ENCODE data around the gene TIGD2.
"Not testable (repeated sequence)": the region's sequence is repeated elsewhere in the genome, so short reads cannot be mapped to it uniquely, and the experiment has no call there.

TIGD2 gene

GRCh38 chr4:89119836-89120235 lies 8.5 kb downstream of the TIGD2 start:
- DNase-seq (ENCODE audit: low spot score), result no peak

DNA sequence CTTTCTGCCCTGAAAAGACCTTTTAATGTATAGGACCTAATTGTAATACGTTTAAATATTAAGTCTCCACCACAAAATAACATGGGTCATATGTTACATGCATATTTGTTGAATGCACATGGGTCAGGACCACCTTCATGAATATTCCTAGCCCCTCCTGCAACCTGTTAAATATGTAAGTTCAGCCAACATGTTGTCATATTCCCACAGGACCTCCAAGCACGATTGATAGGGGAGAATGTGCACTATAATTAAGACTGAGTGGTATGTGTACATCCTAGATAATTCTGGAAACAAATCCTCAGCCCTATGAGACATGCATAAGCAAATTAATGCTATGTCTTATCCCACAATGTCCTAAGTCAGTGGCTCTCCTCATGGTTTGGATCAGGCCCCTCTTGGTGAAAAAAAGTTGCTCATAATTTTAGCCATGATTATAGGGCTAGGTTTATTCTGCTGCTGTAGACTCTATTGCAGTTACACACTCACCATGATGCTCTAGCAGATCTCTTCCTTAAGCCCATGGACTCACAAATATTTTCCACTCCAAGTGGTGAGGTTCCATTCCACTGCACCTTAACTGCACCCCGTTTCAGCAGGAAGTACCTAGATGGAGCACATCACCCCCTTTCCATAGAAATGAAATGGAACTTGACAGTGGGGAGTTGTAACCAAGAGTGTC lies 10.2 kb downstream of the TIGD2 start:
- DNase-seq (ENCODE audit: low spot score), result no peak

DNA sequence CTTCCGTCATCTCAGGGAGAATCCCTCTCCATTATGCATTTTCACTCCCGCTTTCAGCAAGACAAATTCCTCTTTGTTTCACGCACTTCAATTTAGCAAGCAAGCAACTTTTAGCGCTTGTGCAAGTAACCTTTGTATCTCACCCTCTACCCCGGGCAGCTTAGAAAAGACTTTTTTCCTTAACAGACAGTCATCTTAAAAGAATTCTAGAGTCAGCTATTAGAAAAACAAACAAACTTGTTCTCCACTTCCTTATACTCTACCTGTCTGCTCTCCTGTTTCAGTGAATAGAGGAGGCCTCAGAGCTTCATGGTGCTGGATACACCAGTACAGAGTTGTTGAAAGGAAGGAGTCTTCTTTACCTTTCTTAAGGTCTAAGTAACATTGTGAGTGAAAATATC lies 12.1 kb downstream of the TIGD2 start:
- no peak for DNase-seq (ENCODE audit: low spot score)

- no peak for DNase-seq (ENCODE audit: low spot score)
Measured at GRCh38 chr4:89125901-89126782, 14.8 kb downstream of the TIGD2 start.

GRCh38 chr4:89129080-89129640 lies 17.8 kb downstream of the TIGD2 start:
- no peak for DNase-seq (ENCODE audit: low spot score)

- DNase-seq (ENCODE audit: low spot score), result peak; percentile 24
Measured at GRCh38 chr4:89134775-89135319, 23.5 kb downstream of the TIGD2 start.

DNA sequence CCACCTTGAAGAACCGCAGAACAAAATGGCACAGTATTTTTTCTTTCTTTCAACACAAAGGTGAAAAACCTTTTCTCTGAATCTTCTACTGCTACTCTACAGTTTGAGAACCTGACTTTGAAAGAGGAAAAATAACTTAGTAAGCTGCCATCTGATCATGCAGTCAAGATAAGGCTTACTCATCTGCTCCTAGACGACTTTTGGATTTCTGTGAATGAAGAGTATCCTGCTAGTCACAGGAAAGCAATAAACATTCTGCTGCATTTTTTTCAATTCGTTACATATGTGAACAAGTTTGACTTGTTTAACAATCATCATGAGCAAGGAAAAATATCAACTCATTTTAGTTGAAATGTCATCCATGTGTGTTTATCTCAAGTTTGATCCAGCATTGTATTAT lies 25.2 kb downstream of the TIGD2 start:
- no peak for DNase-seq (ENCODE audit: low spot score)

- DNase-seq (ENCODE audit: low spot score), result no peak
Measured at GRCh38 chr4:89137231-89137630, 25.9 kb downstream of the TIGD2 start.

- DNase-seq (ENCODE audit: low spot score), result no peak
Measured at GRCh38 chr4:89137695-89138094, 26.4 kb downstream of the TIGD2 start.

- DNase-seq (ENCODE audit: low spot score), result no peak
Measured at GRCh38 chr4:89140168-89140759, 28.9 kb downstream of the TIGD2 start.

GRCh38 chr4:89142691-89143669 lies 31.6 kb downstream of the TIGD2 start:
- DNase-seq (ENCODE audit: low spot score), result no peak

DNA sequence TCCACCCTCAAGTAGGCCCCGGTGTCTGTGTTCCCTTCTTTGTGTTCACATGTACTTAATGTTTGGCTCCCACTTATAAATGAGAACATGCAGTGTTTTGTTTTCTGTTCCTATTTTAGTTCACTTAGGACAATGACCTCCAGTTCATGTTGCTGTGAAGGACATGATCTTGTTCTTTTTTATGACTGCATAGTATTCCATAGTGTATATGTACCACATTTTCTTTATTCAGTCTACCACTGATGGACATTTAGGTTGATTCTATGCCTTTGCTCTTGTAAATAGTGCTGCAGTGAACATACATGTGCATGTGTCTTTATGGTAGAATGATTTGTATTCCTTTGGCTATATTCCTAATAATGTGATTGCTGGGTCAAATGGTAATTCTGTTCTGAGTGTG lies 33.3 kb downstream of the TIGD2 start:
- not testable (repeated sequence) for DNase-seq (ENCODE audit: low spot score)

- DNase-seq (ENCODE audit: low spot score), result no peak
Measured at GRCh38 chr4:89146196-89146595, 34.9 kb downstream of the TIGD2 start.

- DNase-seq (ENCODE audit: low spot score), result no peak
Measured at GRCh38 chr4:89152972-89153371, 41.6 kb downstream of the TIGD2 start.

- DNase-seq (ENCODE audit: low spot score), result no peak
Measured at GRCh38 chr4:89156174-89156914, 45.0 kb downstream of the TIGD2 start.

GRCh38 chr4:89157488-89158024 lies 46.2 kb downstream of the TIGD2 start:
- DNase-seq (ENCODE audit: low spot score), result no peak

- DNase-seq (ENCODE audit: low spot score), result peak; percentile 71
Measured at GRCh38 chr4:89158884-89159503, 47.7 kb downstream of the TIGD2 start.

DNA sequence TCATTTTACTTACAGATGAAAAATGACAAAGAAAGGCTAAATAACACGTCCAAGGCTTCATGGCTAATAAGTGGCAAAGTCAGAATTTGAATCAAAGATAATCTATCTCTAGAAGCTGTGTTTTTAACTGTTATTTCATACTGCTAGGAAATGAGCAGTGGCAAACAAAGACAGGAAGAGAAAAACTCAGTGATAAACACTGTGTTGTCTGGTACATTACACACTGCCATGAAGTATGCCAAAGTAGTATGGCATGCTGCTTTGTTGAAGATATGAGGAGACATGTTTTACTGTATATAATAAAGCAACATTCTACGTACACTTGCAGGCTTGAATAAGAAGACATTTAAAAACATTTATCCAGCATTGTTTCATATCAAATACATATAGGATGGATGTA lies 49.5 kb downstream of the TIGD2 start:
- no peak for DNase-seq (ENCODE audit: low spot score)

DNA sequence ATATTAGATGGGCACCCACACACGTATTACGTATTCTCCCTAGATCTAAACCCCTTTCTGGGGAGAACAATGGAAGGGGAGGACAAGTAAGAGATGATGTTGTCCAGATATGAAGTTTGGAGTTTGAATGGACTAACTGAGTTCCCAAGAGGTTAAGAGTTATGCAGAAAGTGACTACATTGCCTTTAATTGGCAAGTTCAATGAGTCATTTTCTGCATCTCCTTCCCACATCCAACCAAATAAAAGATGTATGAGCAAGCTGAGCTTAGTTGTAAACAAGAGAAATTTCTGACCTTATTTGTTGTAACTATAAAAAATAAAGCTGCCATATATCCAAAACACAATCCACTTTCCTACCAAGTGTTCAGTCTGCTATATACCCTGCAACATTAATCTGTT lies 50.5 kb downstream of the TIGD2 start:
- DNase-seq (ENCODE audit: low spot score), result no peak

DNA sequence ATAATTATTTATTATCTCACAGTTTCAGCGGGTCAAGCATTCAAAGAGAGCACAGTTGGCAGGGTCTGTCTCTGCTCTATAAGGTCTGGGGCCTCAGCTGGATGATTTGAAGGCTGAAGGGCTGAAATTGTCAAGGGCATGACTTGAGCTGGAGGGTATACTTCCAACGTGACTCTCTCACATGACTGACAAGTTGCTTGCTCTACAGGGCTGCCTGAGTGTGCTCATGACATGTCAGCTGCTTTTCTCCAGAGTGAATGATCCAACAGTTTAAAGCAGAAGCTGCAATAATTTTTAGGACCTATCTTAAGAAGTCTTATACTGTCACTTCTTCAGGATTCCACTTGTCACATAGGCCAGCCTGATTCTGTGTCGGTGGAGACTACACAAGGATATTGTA lies 51.2 kb downstream of the TIGD2 start:
- no peak for DNase-seq (ENCODE audit: low spot score)

All from Ammon's horn (tissue), 1 donor.